H9 (cell line): ENCODE measurements around the gene CEP250. TPM values are rescaled to one million over a fixed set of nuclear protein-coding genes. Genes with fewer than 3 reads are reported as not detected.
A peak's percentile ranks its signal among the peaks of the same experiment; 100 is the strongest.

ENCODE experiments used
- DNase-seq: peaks from one replicate; pipeline ENCODE4 v3.0.0-alpha.2; 2017
- H2AFZ ChIP-seq: one replicate; pipeline ENCODE4 v1.6.1; 2013; ENCODE audit warnings: mild to moderate bottlenecking, low read length, control low read depth, moderate library complexity
- H2AK5ac ChIP-seq: 2 replicates; pipeline ENCODE4 v1.6.1; 2013; ENCODE audit warnings: low read length, control low read depth, mixed read lengths; ENCODE audit not compliant: insufficient read length
- H2BK120ac ChIP-seq: one replicate; pipeline ENCODE4 v1.6.1; 2013; ENCODE audit warnings: low read depth, mild to moderate bottlenecking, low read length, control low read depth, inconsistent platforms; ENCODE audit not compliant: poor library complexity, severe bottlenecking
- H2BK12ac ChIP-seq: 2 replicates; pipeline ENCODE4 v1.6.1; 2013; ENCODE audit warnings: low read length, control low read depth, mixed read lengths, low read depth; ENCODE audit not compliant: insufficient read length
- H2BK15ac ChIP-seq: 2 replicates; pipeline ENCODE4 v1.6.1; 2013; ENCODE audit warnings: low read depth, low read length, control low read depth
- H2BK20ac ChIP-seq: one replicate; pipeline ENCODE4 v1.6.1; 2013; ENCODE audit warnings: low read depth, mild to moderate bottlenecking, low read length, control low read depth, inconsistent platforms; ENCODE audit not compliant: poor library complexity, severe bottlenecking
- H2BK5ac ChIP-seq: 2 replicates; pipeline ENCODE4 v1.6.1; 2013; ENCODE audit warnings: low read length, control low read depth, mixed read lengths; ENCODE audit not compliant: insufficient read length
- H3K14ac ChIP-seq: 2 replicates; pipeline ENCODE4 v1.6.1; 2013; ENCODE audit warnings: low read length, control low read depth; ENCODE audit not compliant: insufficient read depth
- H3K18ac ChIP-seq: 2 replicates; pipeline ENCODE4 v1.6.1; 2013; ENCODE audit warnings: low read depth, mild to moderate bottlenecking, mixed read lengths, low read length, control low read depth; ENCODE audit not compliant: insufficient read length
- H3K23ac ChIP-seq: 2 replicates; pipeline ENCODE4 v1.6.1; 2013; ENCODE audit warnings: low read length, control low read depth, mixed read lengths, low read depth; ENCODE audit not compliant: insufficient read length
- H3K23me2 ChIP-seq: 2 replicates; pipeline ENCODE4 v1.6.1; 2013; ENCODE audit warnings: low read depth, mild to moderate bottlenecking, mixed read lengths, low read length, control low read depth; ENCODE audit not compliant: insufficient read length, poor library complexity, severe bottlenecking
- H3K27ac ChIP-seq: 2 replicates; pipeline ENCODE4 v1.5.1; 2013; ENCODE audit warnings: low read length, control low read depth, mixed read lengths, low read depth; ENCODE audit not compliant: insufficient read length
- H3K27me3 ChIP-seq: 2 replicates; pipeline ENCODE4 v1.6.1; 2013; ENCODE audit warnings: low read length, control low read depth, inconsistent platforms; ENCODE audit not compliant: insufficient read depth
- H3K4ac ChIP-seq: 2 replicates; pipeline ENCODE4 v1.6.1; 2013; ENCODE audit warnings: low read depth, mild to moderate bottlenecking, control low read depth, inconsistent platforms, low read length, moderate library complexity
- H3K4me1 ChIP-seq: 2 replicates; pipeline ENCODE4 v1.6.1; 2013; ENCODE audit warnings: low read length, control low read depth, inconsistent platforms; ENCODE audit not compliant: insufficient read depth
- H3K4me2 ChIP-seq: 2 replicates; pipeline ENCODE4 v1.6.1; 2013; ENCODE audit warnings: low read length, control low read depth, mixed read lengths; ENCODE audit not compliant: insufficient read length, insufficient read depth
- H3K56ac ChIP-seq: 2 replicates; pipeline ENCODE4 v1.6.1; 2013; ENCODE audit warnings: low read depth, mild to moderate bottlenecking, mixed read lengths, low read length, control low read depth; ENCODE audit not compliant: insufficient read length
- H3K79me1 ChIP-seq: 2 replicates; pipeline ENCODE4 v1.6.1; 2013; ENCODE audit warnings: low read depth, mild to moderate bottlenecking, moderate library complexity, low read length, control low read depth, inconsistent platforms; ENCODE audit not compliant: insufficient read depth, poor library complexity, severe bottlenecking
- H3K79me2 ChIP-seq: 2 replicates; pipeline ENCODE4 v1.6.1; 2013; ENCODE audit warnings: low read length, control low read depth, inconsistent platforms; ENCODE audit not compliant: insufficient read depth
- H3K9ac ChIP-seq: 2 replicates; pipeline ENCODE4 v1.6.1; 2013; ENCODE audit warnings: low read length, control low read depth, mixed read lengths; ENCODE audit not compliant: insufficient read length; ENCODE audit errors: extremely low read depth
- H3K9me3 ChIP-seq: one replicate; pipeline ENCODE4 v1.6.1; 2013; ENCODE audit warnings: low read depth, low read length, inconsistent platforms; ENCODE audit not compliant: control insufficient read depth
- H3T11ph ChIP-seq: one replicate; pipeline ENCODE4 v1.6.1; 2013; ENCODE audit warnings: mild to moderate bottlenecking, low read length, control low read depth, inconsistent platforms
- H4K20me1 ChIP-seq: one replicate; pipeline ENCODE4 v1.6.1; 2013; ENCODE audit not compliant: control insufficient read depth, insufficient read length, insufficient read depth
- H4K5ac ChIP-seq: 2 replicates; pipeline ENCODE4 v1.6.1; 2013; ENCODE audit warnings: low read depth, mild to moderate bottlenecking, mixed read lengths, low read length, control low read depth; ENCODE audit not compliant: insufficient read length
- H4K8ac ChIP-seq: replicated peaks from 2 replicates; pipeline ENCODE4 v1.6.1; 2013; ENCODE audit warnings: low read length, control low read depth, mixed read lengths, low read depth; ENCODE audit not compliant: insufficient read length
- H4K91ac ChIP-seq: 2 replicates; pipeline ENCODE4 v1.6.1; 2013; ENCODE audit warnings: low read depth, mild to moderate bottlenecking, moderate library complexity, mixed read lengths, low read length, control low read depth; ENCODE audit not compliant: insufficient read length
- H3K27ac Mint-ChIP-seq, 3 experiments: 2 replicates in 2 of 3; 3 replicates in 1 of 3; pipeline ENCODE4 v1.8.0; 2020 to 2021; ENCODE audit warnings: mixed read lengths in 3 of 3, mild to moderate bottlenecking in 1 of 3, moderate library complexity in 1 of 3
- H3K27me3 Mint-ChIP-seq: 2 replicates; pipeline ENCODE4 v1.8.0; 2021; ENCODE audit warnings: low read depth, mild to moderate bottlenecking, moderate library complexity, mixed read lengths
- H3K36me3 Mint-ChIP-seq, 3 experiments: 2 replicates in 2 of 3; 3 replicates in 1 of 3; pipeline ENCODE4 v1.8.0; 2020 to 2021; ENCODE audit warnings: low read depth in 3 of 3, mixed read lengths in 3 of 3; ENCODE audit not compliant: insufficient read depth in 1 of 3
- H3K4me1 Mint-ChIP-seq, 2 experiments: 2 replicates each; pipeline ENCODE4 v1.8.0; 2020; ENCODE audit warnings: mixed read lengths in 2 of 2
- H3K4me3 Mint-ChIP-seq, 2 experiments: 2 replicates in 1 of 2; 3 replicates in 1 of 2; pipeline ENCODE4 v1.8.0; 2020 to 2021; ENCODE audit warnings: mild to moderate bottlenecking in 2 of 2, mixed read lengths in 2 of 2, moderate library complexity in 1 of 2
- H3K9me3 Mint-ChIP-seq, 2 experiments: 2 replicates in 1 of 2; 3 replicates in 1 of 2; pipeline ENCODE4 v1.8.0; 2020; ENCODE audit warnings: mild to moderate bottlenecking in 2 of 2, mixed read lengths in 2 of 2, moderate library complexity in 1 of 2
- CTCF ChIP-seq: fragments of 200-600 bp; sonication (generic); conservative IDR thresholded peaks from 3 replicates; pipeline ENCODE4 v1.8.0; 2021; ENCODE audit warnings: antibody characterized with exemption, mild to moderate bottlenecking
- WGBS: extraction: QIAGEN DNeasy Blood & Tissue Kit; methylation state at CpG from one replicate; pipeline ENCODE4 v1.1.7; 2013; ENCODE audit warnings: missing lambda C conversion rate, low lambda C conversion rate, mixed read lengths; ENCODE audit not compliant: insufficient read length; ENCODE audit errors: extremely low coverage; 5-methylcytosine and 5-hydroxymethylcytosine counted together
- total RNA-seq: library from RNA; stranded (reverse); gene quantifications from 2 replicates; pipeline ENCODE4 v1.2.1, GENCODE V29; 2021

The CEP250 gene
- total RNA-seq, 1 experiment from 2014 or later: 29.8 TPM

GRCh38 chr20:35478804-35479472, 23.5 kb downstream of the CEP250 start:
- peak; percentile 45; the same call in 2 of the 3 replicates for TF ChIP-seq CTCF
- peaks cover 25 to 52% (median 52%) of the 10 kb centered on the region in 3 experiments for H3K36me3 Mint-ChIP-seq
- H3K27ac Mint-ChIP-seq: no peak overlapping the region; a peak in 2 of 7 replicates
- Histone ChIP-seq H3K9me3 (no peaks in the 10 kb centered on the region), H3K56ac (no peak overlapping the region), H3K18ac (no peak overlapping the region), H3T11ph (no peak overlapping the region), H3K4me1 (no peaks in the 10 kb centered on the region), H3K4ac (no peak overlapping the region), H3K4me2 (no peak overlapping the region), H2AFZ (no peak overlapping the region), H4K8ac (no peak overlapping the region), H2BK15ac (no peak overlapping the region), H2AK5ac (no peak overlapping the region), H4K5ac (no peak overlapping the region), H3K27ac (no peak overlapping the region), H3K14ac (no peak overlapping the region), H3K27me3 (no peaks in the 10 kb centered on the region), H3K9ac (no peak overlapping the region), H2BK120ac (no peak overlapping the region), H3K79me1 (no peaks in the 10 kb centered on the region), H4K91ac (no peak overlapping the region), H2BK5ac (no peak overlapping the region), H3K79me2 (no peaks in the 10 kb centered on the region), H2BK12ac (no peak overlapping the region), H4K20me1 (no peaks in the 10 kb centered on the region), H3K23ac (no peak overlapping the region), H2BK20ac (no peak overlapping the region), H3K23me2 (no peaks in the 10 kb centered on the region)
- DNase-seq: peak; percentile 60
- H3K9me3 Mint-ChIP-seq: peaks cover 3 to 6% of the 10 kb centered on the region in 2 experiments
- no CpG with 5 or more reads among the region's 16 CpGs for WGBS
- no peaks in the 10 kb centered on the region for H3K27me3 Mint-ChIP-seq
- H3K4me1 Mint-ChIP-seq: no peaks in the 10 kb centered on the region
- H3K4me3 Mint-ChIP-seq: no peak overlapping the region
